ENCODE measurements around the gene NAPEPLD.

GRCh38 chr7:103154042-103154441 lies 5.1 kb upstream of the NAPEPLD start:
- TF ChIP-seq, protein P1, sequence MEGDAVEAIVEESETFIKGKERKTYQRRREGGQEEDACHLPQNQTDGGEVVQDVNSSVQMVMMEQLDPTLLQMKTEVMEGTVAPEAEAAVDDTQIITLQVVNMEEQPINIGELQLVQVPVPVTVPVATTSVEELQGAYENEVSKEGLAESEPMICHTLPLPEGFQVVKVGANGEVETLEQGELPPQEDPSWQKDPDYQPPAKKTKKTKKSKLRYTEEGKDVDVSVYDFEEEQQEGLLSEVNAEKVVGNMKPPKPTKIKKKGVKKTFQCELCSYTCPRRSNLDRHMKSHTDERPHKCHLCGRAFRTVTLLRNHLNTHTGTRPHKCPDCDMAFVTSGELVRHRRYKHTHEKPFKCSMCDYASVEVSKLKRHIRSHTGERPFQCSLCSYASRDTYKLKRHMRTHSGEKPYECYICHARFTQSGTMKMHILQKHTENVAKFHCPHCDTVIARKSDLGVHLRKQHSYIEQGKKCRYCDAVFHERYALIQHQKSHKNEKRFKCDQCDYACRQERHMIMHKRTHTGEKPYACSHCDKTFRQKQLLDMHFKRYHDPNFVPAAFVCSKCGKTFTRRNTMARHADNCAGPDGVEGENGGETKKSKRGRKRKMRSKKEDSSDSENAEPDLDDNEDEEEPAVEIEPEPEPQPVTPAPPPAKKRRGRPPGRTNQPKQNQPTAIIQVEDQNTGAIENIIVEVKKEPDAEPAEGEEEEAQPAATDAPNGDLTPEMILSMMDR (conservative IDR thresholded peaks at IDR 0.05; ENCODE audit: low read depth, low read length), result no peak
- TF ChIP-seq EZH2 (IDR thresholded peaks at IDR 0.05; ENCODE audit: borderline replicate concordance, low read depth, low read length, poor library complexity, severe bottlenecking), result no peak
